Stimulated activated effector memory CD8-positive, alpha-beta T cell treated with anti-CD3 and anti-CD28 coated beads, Interleukin-12 subunit alpha, Interleukin-12 subunit beta, amount 100 ng/mL, for 72 hours (primary cell): ENCODE measurements around the gene NAALADL2.
"Not testable (repeated sequence)": the region's sequence is repeated elsewhere in the genome, so short reads cannot be mapped to it uniquely, and the experiment has no call there.

Experiments used
- ATAC-seq: fragments of 150-1000 bp; cut with Tn5 transposase; 2 replicates; pipeline ENCODE4 v1.10.0; 2021
- DNase-seq, 2 donors: peaks; one replicate each; pipeline ENCODE4 v3.0.0; 2021 to 2022; ENCODE audit warnings: low spot score in 2 of 2
- H3K27ac Mint-ChIP-seq: one replicate; pipeline ENCODE4 v1.8.0; 2022; ENCODE audit warnings: mild to moderate bottlenecking, mixed read lengths
- H3K36me3 Mint-ChIP-seq: one replicate; pipeline ENCODE4 v1.8.0; 2022; ENCODE audit warnings: mild to moderate bottlenecking, mixed read lengths
- H3K4me1 Mint-ChIP-seq: one replicate; pipeline ENCODE4 v1.8.0; 2022; ENCODE audit warnings: mixed read lengths
- H3K4me3 Mint-ChIP-seq: one replicate; pipeline ENCODE4 v1.8.0; 2022; ENCODE audit warnings: mild to moderate bottlenecking, mixed read lengths
- H3K9me3 Mint-ChIP-seq: one replicate; pipeline ENCODE4 v1.8.0; 2022; ENCODE audit warnings: mixed read lengths

The NAALADL2 gene

DNA sequence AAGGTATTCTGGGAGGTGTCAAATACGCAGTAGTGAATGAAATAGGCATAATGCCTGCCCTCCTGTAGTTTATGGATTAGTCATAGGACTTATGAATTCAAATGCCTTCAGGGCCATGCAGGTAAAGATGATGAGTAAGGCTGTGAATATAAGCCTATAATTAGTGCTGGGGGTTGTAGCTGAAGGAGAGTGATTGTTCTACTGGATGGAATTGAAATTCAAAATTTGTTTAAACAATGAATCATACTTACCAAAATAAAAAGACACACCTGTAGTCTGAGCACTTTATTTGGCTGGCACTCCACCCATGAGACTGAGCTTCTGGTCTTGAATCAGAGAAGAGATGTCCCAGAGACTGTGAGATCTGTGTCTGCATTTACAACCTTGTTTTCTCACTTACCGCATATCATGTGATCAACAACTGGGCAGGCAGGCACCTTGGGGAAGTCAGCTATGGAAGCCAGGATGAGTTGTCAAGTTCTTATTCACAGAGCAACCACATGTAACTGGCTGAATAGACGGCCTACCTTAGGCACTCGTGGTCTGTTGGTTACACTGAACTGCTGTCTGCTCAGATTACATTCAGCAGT is 291.8 kb downstream of the NAALADL2 start:
- no peaks in the 10 kb centered on the region for H3K9me3 Mint-ChIP-seq
- H3K27ac Mint-ChIP-seq = no peak overlapping the region
- no peaks in the 10 kb centered on the region for H3K36me3 Mint-ChIP-seq
- ATAC-seq = no peak
- no peaks in the 10 kb centered on the region for H3K4me1 Mint-ChIP-seq
- no peak overlapping the region for H3K4me3 Mint-ChIP-seq
- DNase-seq = no peak

DNA sequence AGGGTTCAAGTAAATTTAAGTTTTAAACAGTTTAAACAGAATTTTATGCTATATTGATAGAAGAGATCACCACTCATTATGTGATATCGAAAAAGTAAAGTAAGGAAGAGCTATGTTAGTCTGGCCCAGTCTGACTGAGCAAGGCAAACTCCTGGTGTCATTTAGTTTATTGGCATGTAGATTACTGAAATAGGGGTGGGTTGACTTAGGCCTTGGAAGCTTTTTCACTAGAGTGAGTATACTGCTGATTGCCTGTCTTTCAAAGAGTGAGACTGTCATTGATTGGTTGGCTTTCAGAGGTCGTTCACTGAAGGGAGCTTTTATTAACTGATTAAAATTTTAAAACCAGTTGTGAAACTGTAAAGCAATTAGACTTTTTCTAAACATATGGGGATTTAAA is 294.5 kb downstream of the NAALADL2 start:
- Mint-ChIP-seq H3K36me3 (no peaks in the 10 kb centered on the region), H3K4me1 (no peaks in the 10 kb centered on the region), H3K9me3 (no peaks in the 10 kb centered on the region), H3K27ac (no peak overlapping the region), H3K4me3 (no peak overlapping the region)
- ATAC-seq (no peak), DNase-seq (no peak)

DNA sequence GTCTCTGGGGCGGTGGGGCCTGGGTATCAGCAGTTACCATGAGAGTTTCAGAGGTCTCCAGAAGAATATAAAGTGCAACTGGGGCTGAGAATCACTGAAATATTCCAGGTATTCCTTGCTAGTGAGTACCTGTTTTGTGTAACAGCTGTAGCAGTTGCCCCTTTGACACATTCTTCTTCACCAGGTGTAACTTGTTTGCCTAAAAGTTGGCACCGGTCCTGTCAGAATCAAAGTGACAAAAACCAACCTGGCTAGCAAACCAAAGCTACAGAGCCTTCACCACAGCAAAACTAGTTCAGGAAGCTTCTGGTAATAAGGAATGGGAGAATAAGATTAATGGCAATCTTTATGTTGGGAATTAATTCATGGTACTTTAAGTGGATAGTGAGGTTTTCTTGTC is 296.0 kb downstream of the NAALADL2 start:
- H3K36me3 Mint-ChIP-seq = no peaks in the 10 kb centered on the region
- no peak overlapping the region for H3K27ac Mint-ChIP-seq
- H3K4me1 Mint-ChIP-seq = no peaks in the 10 kb centered on the region
- H3K4me3 Mint-ChIP-seq = no peak overlapping the region
- no peaks in the 10 kb centered on the region for H3K9me3 Mint-ChIP-seq
- ATAC-seq = no peak
- DNase-seq = no peak

DNA sequence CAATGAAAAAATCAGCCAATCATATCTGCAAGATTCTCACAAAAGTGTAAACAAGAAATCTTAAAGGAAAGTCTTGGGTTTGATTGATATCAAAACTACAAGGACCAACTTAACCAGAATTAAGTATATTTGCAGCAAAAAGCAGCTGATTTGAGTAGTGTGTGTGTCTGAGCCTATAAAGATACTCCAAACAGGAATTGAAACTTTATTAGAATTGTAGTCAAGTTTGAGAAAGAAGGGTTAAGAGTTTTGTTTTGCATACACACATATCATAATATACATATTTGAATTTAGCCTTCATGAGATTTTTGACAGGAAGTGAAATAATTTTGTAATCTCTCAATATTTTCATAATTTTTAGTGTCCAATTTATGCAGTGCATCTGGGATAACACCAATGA is 300.1 kb downstream of the NAALADL2 start:
- DNase-seq (no peak), ATAC-seq (no peak)
- no peaks in the 10 kb centered on the region for H3K36me3 Mint-ChIP-seq
- H3K4me3 Mint-ChIP-seq = no peak overlapping the region
- no peaks in the 10 kb centered on the region for H3K4me1 Mint-ChIP-seq
- H3K9me3 Mint-ChIP-seq = peaks cover 2% of the 10 kb centered on the region
- no peak overlapping the region for H3K27ac Mint-ChIP-seq

DNA sequence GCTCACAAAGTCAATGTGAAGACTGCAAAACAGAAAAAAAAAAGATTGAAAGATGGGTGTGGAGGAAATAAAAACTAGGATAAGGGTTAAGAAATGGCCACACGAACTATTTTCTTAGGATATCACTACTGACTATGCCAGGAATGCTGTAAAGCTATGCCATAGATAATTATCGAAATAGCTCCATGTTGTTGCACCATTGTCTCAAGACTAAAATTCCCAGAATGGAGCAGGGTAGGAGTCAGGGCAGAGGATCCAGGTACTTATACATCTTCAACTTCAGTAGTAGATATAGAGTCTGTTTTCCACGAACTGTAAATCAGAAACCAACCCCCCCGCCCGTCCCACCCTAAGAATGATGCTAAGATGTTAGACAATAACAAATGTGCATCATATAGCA is 302.2 kb downstream of the NAALADL2 start:
- no peaks in the 10 kb centered on the region for H3K36me3 Mint-ChIP-seq
- no peaks in the 10 kb centered on the region for H3K4me1 Mint-ChIP-seq
- DNase-seq (no peak), ATAC-seq (no peak)
- H3K4me3 Mint-ChIP-seq = no peak overlapping the region
- H3K9me3 Mint-ChIP-seq = peaks cover 5% of the 10 kb centered on the region
- H3K27ac Mint-ChIP-seq = no peak overlapping the region

DNA sequence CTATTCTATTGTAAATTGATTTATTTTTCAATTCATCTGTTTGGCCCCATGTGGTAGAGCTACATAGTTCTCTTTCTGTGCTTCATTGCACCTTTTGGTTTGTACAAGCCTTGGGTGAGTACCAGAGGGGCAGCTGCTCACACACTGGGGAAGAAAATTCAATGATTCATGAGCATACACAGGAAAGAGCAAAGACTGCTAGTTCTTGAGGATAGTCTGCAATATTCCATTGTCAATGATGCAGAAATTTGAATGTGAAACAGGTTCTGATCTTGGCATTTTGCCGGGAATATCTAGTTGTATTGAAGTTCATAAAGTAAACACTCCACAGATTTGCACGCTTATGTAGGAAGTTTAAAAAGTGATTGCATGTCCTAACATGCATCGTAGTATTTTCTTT is 304.6 kb downstream of the NAALADL2 start:
- DNase-seq (no peak), ATAC-seq (no peak)
- Mint-ChIP-seq H3K4me1 (no peaks in the 10 kb centered on the region), H3K4me3 (no peak overlapping the region), H3K36me3 (no peaks in the 10 kb centered on the region), H3K27ac (no peak overlapping the region), H3K9me3 (peaks cover 5% of the 10 kb centered on the region)

DNA sequence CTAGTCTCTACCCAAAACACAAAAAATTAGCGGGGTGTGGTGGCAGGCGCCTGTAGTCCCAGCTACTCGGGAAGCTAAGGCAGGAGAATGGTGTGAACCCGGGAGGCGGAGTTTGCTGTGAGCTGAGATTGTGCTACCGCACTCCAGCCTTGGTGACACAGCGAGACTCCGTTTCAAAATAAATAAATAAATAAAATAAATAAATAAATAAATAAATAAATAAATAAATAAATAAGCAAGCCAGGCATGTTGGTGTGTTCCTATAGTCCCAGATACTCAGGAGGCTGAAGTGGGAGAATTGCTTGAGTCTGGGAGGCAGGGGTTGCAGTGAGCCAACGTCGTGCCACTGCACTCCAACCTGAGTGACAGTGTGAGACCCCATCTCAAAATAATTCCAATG is 314.0 kb downstream of the NAALADL2 start:
- not testable (repeated sequence) for H3K4me3 Mint-ChIP-seq, H3K27ac Mint-ChIP-seq, H3K36me3 Mint-ChIP-seq, ATAC-seq, DNase-seq, H3K4me1 Mint-ChIP-seq, H3K9me3 Mint-ChIP-seq

DNA sequence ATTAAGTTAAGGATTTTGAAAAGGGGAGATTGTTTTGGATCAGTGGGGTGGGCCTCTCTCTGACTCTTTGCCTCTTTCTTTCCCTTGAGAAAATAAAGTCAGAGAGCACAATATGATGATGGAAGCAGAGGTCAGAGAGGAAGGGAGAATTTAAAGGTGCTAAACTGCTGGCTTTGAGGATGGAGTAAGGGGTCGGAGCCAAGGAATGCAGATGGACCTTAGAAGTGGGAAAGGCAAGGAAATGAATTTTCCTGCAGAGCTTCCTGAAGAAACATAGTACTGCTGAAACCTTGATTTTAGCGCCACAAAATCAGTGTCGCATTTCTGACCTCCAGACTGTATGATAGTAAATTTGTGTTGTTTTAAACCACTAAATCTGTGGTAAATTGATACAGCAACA is 317.4 kb downstream of the NAALADL2 start:
- no peaks in the 10 kb centered on the region for H3K36me3 Mint-ChIP-seq

DNA sequence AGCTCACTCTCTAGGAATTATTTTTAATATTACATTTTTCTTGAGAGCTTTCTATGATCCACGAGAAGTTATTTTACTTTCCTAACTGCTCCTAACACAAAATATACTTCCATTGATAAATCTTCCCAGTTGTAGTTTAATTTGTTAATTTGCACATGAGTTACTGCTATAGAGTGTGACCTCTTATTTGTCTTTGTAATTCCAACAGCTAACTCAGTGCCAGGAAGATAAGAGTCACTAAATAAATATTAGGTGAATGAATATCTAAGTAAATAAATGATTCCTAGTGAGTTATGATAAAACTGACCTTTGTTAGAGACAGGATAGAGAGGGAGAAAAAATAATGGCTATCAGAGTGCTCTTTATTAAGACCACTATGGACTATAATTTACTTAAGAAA is 319.9 kb downstream of the NAALADL2 start:
- Mint-ChIP-seq H3K4me3 (no peak overlapping the region), H3K9me3 (peaks cover 17% of the 10 kb centered on the region), H3K36me3 (no peaks in the 10 kb centered on the region), H3K4me1 (no peaks in the 10 kb centered on the region), H3K27ac (no peak overlapping the region)
- ATAC-seq (no peak), DNase-seq (no peak)

More for the DNA sequence above, 317.4 kb downstream of the NAALADL2 start:
- H3K27ac Mint-ChIP-seq = no peak overlapping the region
- no peak overlapping the region for H3K4me3 Mint-ChIP-seq
- ATAC-seq (no peak), DNase-seq (no peak)
- no peaks in the 10 kb centered on the region for H3K4me1 Mint-ChIP-seq
- peaks cover 15% of the 10 kb centered on the region for H3K9me3 Mint-ChIP-seq

DNA sequence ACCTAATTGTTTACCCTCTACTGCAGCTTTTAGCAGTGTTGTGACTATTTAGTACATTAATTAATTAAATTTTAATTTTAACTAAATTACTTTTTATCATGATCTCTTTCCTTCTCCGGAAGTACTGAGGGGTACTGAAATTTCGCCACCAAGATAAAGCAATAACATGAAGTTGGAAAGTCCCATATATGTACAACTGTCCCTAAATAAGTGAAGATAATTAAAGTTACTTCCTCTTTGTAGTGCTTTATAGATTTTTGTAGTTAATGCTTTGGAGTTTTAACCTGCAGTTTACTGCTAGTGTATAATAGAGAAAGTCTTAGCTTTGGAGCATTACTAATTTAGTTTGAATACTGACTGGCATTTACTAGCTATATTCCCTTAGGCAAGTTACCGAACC is 325.3 kb downstream of the NAALADL2 start:
- no peak overlapping the region for H3K4me3 Mint-ChIP-seq
- ATAC-seq (no peak), DNase-seq (no peak)
- H3K27ac Mint-ChIP-seq = no peak overlapping the region
- H3K9me3 Mint-ChIP-seq = peaks cover 14% of the 10 kb centered on the region
- H3K4me1 Mint-ChIP-seq = no peaks in the 10 kb centered on the region
- H3K36me3 Mint-ChIP-seq = no peaks in the 10 kb centered on the region

DNA sequence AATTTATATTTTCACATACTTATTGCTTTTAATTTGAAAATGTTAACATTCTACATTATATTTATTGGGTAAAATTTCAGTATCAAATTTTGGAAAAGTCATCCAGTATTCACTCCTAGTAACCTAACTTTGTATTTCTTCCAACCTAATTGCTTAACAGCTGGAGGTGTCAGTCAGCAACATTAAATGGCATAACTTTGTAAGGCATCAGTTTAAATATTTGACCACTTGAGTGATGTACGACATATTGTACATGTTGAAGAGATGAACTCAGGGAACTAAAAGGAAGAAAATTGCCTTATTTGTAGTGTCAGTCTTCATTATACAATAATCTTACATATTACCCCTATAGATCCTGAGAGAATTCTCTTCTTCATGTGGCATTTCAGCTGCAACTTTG is 326.8 kb downstream of the NAALADL2 start:
- DNase-seq (no peak), ATAC-seq (no peak)
- Mint-ChIP-seq H3K4me3 (no peak overlapping the region), H3K27ac (no peak overlapping the region), H3K9me3 (peaks cover 17% of the 10 kb centered on the region), H3K4me1 (no peaks in the 10 kb centered on the region), H3K36me3 (no peaks in the 10 kb centered on the region)

DNA sequence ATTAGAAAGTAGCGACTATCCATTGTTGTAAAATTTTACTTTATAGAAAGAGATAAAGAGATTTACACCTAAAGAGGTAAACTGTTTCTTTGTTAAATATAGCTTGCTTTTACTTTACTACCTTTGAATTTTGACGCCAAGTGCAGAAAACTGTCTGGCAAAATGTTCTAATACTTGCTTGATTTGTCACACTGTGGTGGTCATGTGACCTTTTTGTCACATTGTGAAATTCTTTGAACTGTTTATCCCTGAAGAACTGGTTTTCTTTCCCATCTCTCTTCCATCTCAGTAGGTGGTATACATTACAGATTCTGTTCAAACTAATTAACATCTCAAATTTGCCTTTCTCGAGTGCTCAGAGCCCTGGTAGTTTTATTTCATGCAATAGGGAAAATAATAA is 327.4 kb downstream of the NAALADL2 start:
- no peaks in the 10 kb centered on the region for H3K4me1 Mint-ChIP-seq
- DNase-seq (no peak), ATAC-seq (no peak)
- H3K27ac Mint-ChIP-seq = no peak overlapping the region
- H3K4me3 Mint-ChIP-seq = no peak overlapping the region
- no peaks in the 10 kb centered on the region for H3K36me3 Mint-ChIP-seq
- H3K9me3 Mint-ChIP-seq = peaks cover 18% of the 10 kb centered on the region

DNA sequence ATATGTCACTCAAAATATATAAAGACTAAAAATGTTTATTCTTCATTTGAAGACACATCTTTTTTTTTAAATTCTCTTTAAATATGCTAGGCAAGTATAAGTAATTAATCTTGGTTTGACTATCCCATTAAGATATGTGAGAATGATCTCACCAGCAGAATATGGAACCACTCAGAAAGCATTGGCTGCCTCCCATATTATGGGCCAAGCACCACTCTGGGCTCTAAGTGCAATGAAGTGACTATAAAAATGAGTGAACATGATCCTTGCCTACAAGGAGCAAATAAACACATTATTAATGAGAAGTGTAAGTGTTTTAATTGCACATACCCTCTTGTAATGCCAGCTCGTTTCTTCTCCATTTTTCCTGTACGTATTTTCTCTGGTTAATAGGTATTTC is 328.5 kb downstream of the NAALADL2 start:
- H3K4me3 Mint-ChIP-seq = no peak overlapping the region

DNA sequence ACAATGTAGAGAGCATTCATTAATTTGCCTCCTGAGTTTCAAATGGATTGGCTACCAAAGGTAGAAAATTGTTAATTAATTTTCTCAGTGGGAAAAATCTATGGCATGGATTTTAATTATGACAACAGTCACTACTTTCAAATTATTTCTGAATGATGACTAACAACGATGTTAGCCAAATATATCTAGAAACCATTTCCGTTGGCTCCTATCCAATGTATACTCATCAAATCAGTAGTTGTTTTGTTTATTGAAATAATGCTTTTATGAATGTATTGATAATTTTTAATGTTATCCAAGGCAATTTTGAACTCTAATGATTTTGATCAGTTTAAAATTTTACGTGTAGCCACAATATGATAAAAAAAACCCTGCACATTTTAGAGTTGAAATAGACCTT is 333.4 kb downstream of the NAALADL2 start:
- Mint-ChIP-seq H3K9me3 (peaks cover 17% of the 10 kb centered on the region), H3K4me3 (no peak overlapping the region), H3K27ac (no peak overlapping the region), H3K36me3 (no peaks in the 10 kb centered on the region), H3K4me1 (no peaks in the 10 kb centered on the region)
- ATAC-seq = no peak
- DNase-seq = no peak

More for the DNA sequence above, 328.5 kb downstream of the NAALADL2 start:
- no peaks in the 10 kb centered on the region for H3K36me3 Mint-ChIP-seq
- ATAC-seq = no peak
- H3K27ac Mint-ChIP-seq = no peak overlapping the region
- H3K9me3 Mint-ChIP-seq = peaks cover 18% of the 10 kb centered on the region
- no peak for DNase-seq
- H3K4me1 Mint-ChIP-seq = no peaks in the 10 kb centered on the region

DNA sequence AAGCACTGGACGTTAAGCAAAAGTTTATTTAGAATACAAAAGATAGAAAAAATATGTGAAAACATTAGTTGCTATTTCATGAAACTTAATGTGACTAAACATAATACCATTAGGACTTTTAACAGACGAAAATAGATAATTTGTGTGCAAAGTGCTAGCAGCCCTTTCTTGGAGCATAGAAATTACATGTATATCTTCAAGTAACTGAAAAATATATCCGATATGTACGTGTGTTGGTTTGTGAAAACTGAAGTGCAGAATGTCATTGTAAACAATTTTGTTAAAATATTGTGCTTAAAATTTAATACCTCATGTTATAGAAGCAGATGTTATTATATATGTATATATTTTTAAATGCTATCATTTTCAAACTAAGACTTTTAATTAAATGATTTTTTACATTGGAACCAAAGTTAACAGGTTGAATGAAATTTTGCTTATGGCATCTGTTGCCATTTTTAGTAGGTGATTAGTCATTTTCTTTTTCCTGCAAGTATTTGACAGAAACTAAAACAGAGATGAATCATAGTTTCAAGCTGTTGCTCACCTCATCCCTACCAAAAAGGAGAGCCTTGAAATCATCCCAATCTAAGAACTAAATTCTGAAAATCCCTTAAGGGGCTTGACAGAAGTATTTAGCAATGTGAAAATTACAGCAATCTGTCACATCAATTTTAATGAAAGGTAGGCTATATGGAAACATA is 334.8 kb downstream of the NAALADL2 start:
- Mint-ChIP-seq H3K4me1 (no peaks in the 10 kb centered on the region), H3K36me3 (no peaks in the 10 kb centered on the region), H3K27ac (no peak overlapping the region), H3K4me3 (no peak overlapping the region), H3K9me3 (peaks cover 17% of the 10 kb centered on the region)
- ATAC-seq (no peak), DNase-seq (no peak)

DNA sequence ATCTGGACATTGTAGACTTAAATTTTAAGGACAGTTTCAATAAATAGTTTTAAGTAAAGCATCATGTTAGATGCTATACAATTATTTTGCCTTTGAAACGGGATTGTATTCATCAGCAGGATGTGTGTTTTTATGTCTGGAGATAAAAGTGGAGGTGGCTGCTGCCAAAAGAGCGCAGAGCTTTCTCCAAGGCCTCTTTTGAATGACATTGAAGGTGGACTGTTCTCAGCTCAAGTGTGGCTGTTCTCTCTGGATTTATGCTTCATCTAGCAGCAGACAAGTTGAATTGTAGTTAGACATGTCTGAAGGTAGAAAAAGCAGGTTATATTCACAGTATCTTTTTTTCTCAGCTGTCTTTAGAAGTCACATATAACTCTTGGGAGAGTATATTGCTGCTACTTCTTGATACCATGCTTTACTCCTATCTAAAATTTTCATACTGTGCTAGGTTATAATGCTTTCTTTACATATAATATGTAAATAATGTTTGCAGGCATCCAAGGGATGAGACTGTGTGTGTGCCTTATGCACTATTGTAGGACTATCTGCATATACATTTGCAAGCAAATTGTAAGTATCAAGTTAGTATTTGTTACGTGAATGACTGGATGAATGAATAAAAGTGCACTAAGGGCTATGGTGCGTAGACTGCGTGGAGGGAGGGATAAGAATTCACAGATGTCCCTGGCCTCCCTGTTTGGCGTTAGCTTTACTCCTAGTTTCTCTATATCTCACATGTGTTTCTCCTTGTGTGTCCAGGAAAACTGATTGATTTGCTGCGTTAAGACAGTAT is 340.1 kb downstream of the NAALADL2 start:
- Mint-ChIP-seq H3K36me3 (no peaks in the 10 kb centered on the region), H3K9me3 (peaks cover 20% of the 10 kb centered on the region), H3K4me1 (no peaks in the 10 kb centered on the region), H3K4me3 (no peak overlapping the region), H3K27ac (no peak overlapping the region)
- DNase-seq = no peak
- no peak for ATAC-seq
